ENCODE results near the gene WNT8B.

- TF ChIP-seq POLR2A (IDR thresholded peaks at IDR 0.05) = no peak
- no peak for TF ChIP-seq CTCF (IDR thresholded peaks at IDR 0.05)
These were observed 52.8 kb downstream of the WNT8B start for GRCh38 chr10:100515612-100516011.

Measured in uterus (tissue), 2 donors.